Caco-2 (cell line): Measurements from ENCODE around the gene TMA7B. TPM values are rescaled to one million over a fixed set of nuclear protein-coding genes. Genes with fewer than 3 reads are reported as not detected.

ENCODE experiments used
- BruUV-seq: library from RNA; stranded (reverse); fragments of 400-500 nt; replicated peaks from 2 replicates; lab custom pipeline; 2021; lab: Mats Ljungman, UMichigan
- CTCF ChIA-PET: fragments of 300-600 bp; sonication (Branson Sonifier 250); formaldehyde crosslinking; loops from one replicate; lab custom pipeline; 2022; ENCODE audit warnings: antibody characterized with exemption; lab: Charles Lee
- POLR2A ChIA-PET: fragments of 300-600 bp; sonication (Branson Sonifier 250); formaldehyde crosslinking; loops from one replicate; lab custom pipeline; 2022; ENCODE audit warnings: antibody characterized with exemption; lab: Charles Lee
- DNase-seq, 2 experiments: peaks; one replicate each; pipeline versions ENCODE4 v3.0.0 to v3.0.0-alpha.2; 2020 to 2022
- H3K27me3 ChIP-seq: replicated peaks from 2 replicates; pipeline ENCODE4 v1.6.0; 2011; ENCODE audit warnings: low read length; ENCODE audit not compliant: control insufficient read depth, insufficient read depth
- H3K36me3 ChIP-seq: 2 replicates; pipeline ENCODE4 v1.5.1; 2011; ENCODE audit warnings: low read length; ENCODE audit not compliant: control insufficient read depth, insufficient read depth
- H3K4me1 ChIP-seq: fragments of 250-450 bp; sonication (Bioruptor Pico); 2 replicates; pipeline ENCODE4 v1.5.1; 2020; ENCODE audit warnings: mild to moderate bottlenecking
- H3K4me3 ChIP-seq: 2 replicates; pipeline ENCODE4 v1.5.1; 2011; ENCODE audit warnings: low read depth, mild to moderate bottlenecking, control low read depth, low read length
- H3K9me3 ChIP-seq: fragments of 250-450 bp; sonication (Bioruptor Pico); 2 replicates; pipeline ENCODE4 v1.5.1; 2020; ENCODE audit warnings: mild to moderate bottlenecking, moderate library complexity
- H3K27ac Mint-ChIP-seq: one replicate; pipeline ENCODE4 v1.8.0; 2022; ENCODE audit warnings: mixed read lengths; ENCODE audit not compliant: unreplicated experiment
- H3K27me3 Mint-ChIP-seq: one replicate; pipeline ENCODE4 v1.8.0; 2022; ENCODE audit warnings: mixed read lengths; ENCODE audit not compliant: insufficient read depth, unreplicated experiment
- H3K36me3 Mint-ChIP-seq: one replicate; pipeline ENCODE4 v1.8.0; 2022; ENCODE audit warnings: mild to moderate bottlenecking, mixed read lengths; ENCODE audit not compliant: insufficient read depth, unreplicated experiment
- H3K4me1 Mint-ChIP-seq: one replicate; pipeline ENCODE4 v1.8.0; 2022; ENCODE audit warnings: low read depth, mixed read lengths; ENCODE audit not compliant: unreplicated experiment
- H3K4me3 Mint-ChIP-seq: one replicate; pipeline ENCODE4 v1.8.0; 2022; ENCODE audit warnings: mild to moderate bottlenecking, moderate library complexity, mixed read lengths; ENCODE audit not compliant: unreplicated experiment
- H3K9me3 Mint-ChIP-seq: one replicate; pipeline ENCODE4 v1.8.0; 2022; ENCODE audit warnings: mixed read lengths; ENCODE audit not compliant: unreplicated experiment
- CTCF ChIP-seq, 2 experiments: fragments of 200-600 bp in 1 of 2; IDR thresholded peaks; 1 replicate in 1 of 2; 2 replicates in 1 of 2; pipeline versions ENCODE4 v1.5.1 to v1.8.0; 2011 to 2022; ENCODE audit warnings: antibody characterized with exemption in 1 of 2, control low read depth in 1 of 2, inconsistent platforms in 1 of 2, low read depth in 1 of 2, low read length in 1 of 2, mild to moderate bottlenecking in 1 of 2, moderate library complexity in 1 of 2; ENCODE audit not compliant: insufficient read depth in 1 of 2, severe bottlenecking in 1 of 2, unreplicated experiment in 1 of 2
- intact Hi-C: fragments of 100-400 bp; cut with micrococcal nuclease; formaldehyde crosslinking; loops from one replicate; pipeline ENCODE4 v1.10.0; 2022; ENCODE audit not compliant: unreplicated experiment
- total RNA-seq: library from RNA; stranded (reverse); gene quantifications from 2 replicates; pipeline ENCODE4 v1.2.3, GENCODE V29; 2022

The TMA7B gene
- total RNA-seq, 1 experiment from 2014 or later, result not detected

GRCh38 chr22:40006641-40007040 lies 46.4 kb downstream of the TMA7B start:
- Histone ChIP-seq H3K4me1 (peaks cover 52% of the 10 kb centered on the region), H3K36me3 (no peaks in the 10 kb centered on the region; the same call in 1 of the 2 replicates), H3K9me3 (no peaks in the 10 kb centered on the region), H3K27me3 (no peaks in the 10 kb centered on the region), H3K4me3 (no peak overlapping the region)
- DNase-seq, result no peak
- Mint-ChIP-seq H3K27ac (peak overlapping the region; percentile 16), H3K4me3 (no peak overlapping the region), H3K36me3 (peaks cover 8% of the 10 kb centered on the region), H3K4me1 (peaks cover 18% of the 10 kb centered on the region), H3K9me3 (no peaks in the 10 kb centered on the region), H3K27me3 (no peaks in the 10 kb centered on the region)
- intact Hi-C loops, result no loop called here
- CTCF ChIA-PET, result no interaction called here
- BruUV-seq, result no TSS peak
- no peak for TF ChIP-seq CTCF (IDR thresholded peaks at IDR 0.05; ENCODE audit: insufficient read depth in 1 of 2, low read depth in 1 of 2, low read length in 1 of 2, severe bottlenecking in 1 of 2, unreplicated experiment in 1 of 2)
- POLR2A ChIA-PET, result no interaction called here

GRCh38 chr22:40007853-40008710 lies 47.9 kb downstream of the TMA7B start:
- H3K36me3 Mint-ChIP-seq, result peaks cover 8% of the 10 kb centered on the region
- ChIA-PET CTCF (no interaction called here), POLR2A (no interaction called here)
- no peak for TF ChIP-seq CTCF (IDR thresholded peaks at IDR 0.05; ENCODE audit: insufficient read depth in 1 of 2, low read depth in 1 of 2, low read length in 1 of 2, severe bottlenecking in 1 of 2, unreplicated experiment in 1 of 2)
- H3K4me3 Mint-ChIP-seq, result no peak overlapping the region
- DNase-seq, result no peak
- no peaks in the 10 kb centered on the region for H3K27me3 Mint-ChIP-seq
- BruUV-seq, result no TSS peak
- peaks cover 23% of the 10 kb centered on the region for H3K4me1 Mint-ChIP-seq
- no peaks in the 10 kb centered on the region for H3K27me3 ChIP-seq
- H3K9me3 ChIP-seq, result no peaks in the 10 kb centered on the region
- intact Hi-C loops, result no loop called here
- H3K4me1 ChIP-seq, result peaks cover 50% of the 10 kb centered on the region
- no peak overlapping the region for H3K4me3 ChIP-seq
- H3K27ac Mint-ChIP-seq, result no peak overlapping the region
- H3K36me3 ChIP-seq, result no peaks in the 10 kb centered on the region; the same call in 1 of the 2 replicates
- no peaks in the 10 kb centered on the region for H3K9me3 Mint-ChIP-seq

- Mint-ChIP-seq H3K4me1 (peaks cover 23% of the 10 kb centered on the region), H3K27ac (no peak overlapping the region), H3K9me3 (no peaks in the 10 kb centered on the region), H3K36me3 (peaks cover 8% of the 10 kb centered on the region), H3K27me3 (no peaks in the 10 kb centered on the region), H3K4me3 (no peak overlapping the region)
- CTCF ChIA-PET, result interaction anchor here (1.2 kb wide), 1 partner anchor 28 kb away, joined by 4 read pairs; no protein-coding TSS in a partner anchor
- Histone ChIP-seq H3K27me3 (no peaks in the 10 kb centered on the region), H3K9me3 (no peaks in the 10 kb centered on the region), H3K4me3 (no peak overlapping the region), H3K4me1 (peaks cover 57% of the 10 kb centered on the region), H3K36me3 (no peaks in the 10 kb centered on the region; the same call in 1 of the 2 replicates)
- BruUV-seq, result no TSS peak
- no peak for TF ChIP-seq CTCF (IDR thresholded peaks at IDR 0.05; ENCODE audit: insufficient read depth in 1 of 2, low read depth in 1 of 2, low read length in 1 of 2, severe bottlenecking in 1 of 2, unreplicated experiment in 1 of 2)
- intact Hi-C loops, result no loop called here
- peak in 1 of 2 experiments; percentile 25 for DNase-seq
- POLR2A ChIA-PET, result no interaction called here
Measured at GRCh38 chr22:40008726-40009291, 48.6 kb downstream of the TMA7B start.
